GM18951 (cell line): ENCODE measurements around the gene WDPCP.
"Not testable (repeated sequence)": the region's sequence is repeated elsewhere in the genome, so short reads cannot be mapped to it uniquely, and the experiment has no call there.

ENCODE experiments used
- POLR2A ChIP-seq: IDR thresholded peaks from 4 replicates; pipeline ENCODE4 v1.6.1; 2011; ENCODE audit warnings: mild to moderate bottlenecking; ENCODE audit not compliant: insufficient read length, insufficient read depth; ENCODE audit errors: extremely low read depth
- in situ Hi-C: fragments of 300-500 bp; cut with MboI; formaldehyde crosslinking; loops from one replicate; pipeline ENCODE4 v1.12.0; 2022; ENCODE audit warnings: low sequenced_read_pairs, mixed read lengths, inconsistent platforms; ENCODE audit not compliant: unreplicated experiment

WDPCP gene

GRCh38 chr2:63588385-63589147, at the start of gene WDPCP, which contains the start of gene MDH1:
TSS of gene WDPCP (minus strand) at chr2:63588477. CDS start at chr2:63588271, 206 bp downstream.
TSS of gene MDH1 (plus strand) at chr2:63588963. CDS start at chr2:63589044, 81 bp downstream.
- TF ChIP-seq POLR2A = peak; percentile 82
- in situ Hi-C loops = no loop called here

DNA sequence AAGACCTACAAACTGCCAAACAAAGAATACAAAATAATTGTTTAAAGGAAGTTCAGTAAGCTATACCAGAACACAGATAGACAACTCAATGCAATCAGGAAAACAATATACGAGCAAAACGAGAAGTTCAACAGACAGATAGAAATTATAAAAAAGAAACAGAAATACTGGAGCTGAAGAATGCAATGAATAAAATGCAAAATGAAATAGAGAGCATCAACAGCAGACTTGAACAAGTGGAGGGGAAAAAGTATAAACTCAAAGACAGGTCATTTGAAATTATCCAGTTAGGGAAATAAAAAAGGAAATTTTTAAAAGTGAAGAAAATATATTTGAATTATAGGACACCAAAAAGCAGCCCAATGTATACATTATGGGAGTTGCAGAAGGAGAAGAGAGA, 44.1 kb upstream of the WDPCP start:
- TF ChIP-seq POLR2A = no peak
- in situ Hi-C loops = no loop called here

- TF ChIP-seq POLR2A = no peak
Measured at GRCh38 chr2:63631501-63631900, 43.2 kb upstream of the WDPCP start.

DNA sequence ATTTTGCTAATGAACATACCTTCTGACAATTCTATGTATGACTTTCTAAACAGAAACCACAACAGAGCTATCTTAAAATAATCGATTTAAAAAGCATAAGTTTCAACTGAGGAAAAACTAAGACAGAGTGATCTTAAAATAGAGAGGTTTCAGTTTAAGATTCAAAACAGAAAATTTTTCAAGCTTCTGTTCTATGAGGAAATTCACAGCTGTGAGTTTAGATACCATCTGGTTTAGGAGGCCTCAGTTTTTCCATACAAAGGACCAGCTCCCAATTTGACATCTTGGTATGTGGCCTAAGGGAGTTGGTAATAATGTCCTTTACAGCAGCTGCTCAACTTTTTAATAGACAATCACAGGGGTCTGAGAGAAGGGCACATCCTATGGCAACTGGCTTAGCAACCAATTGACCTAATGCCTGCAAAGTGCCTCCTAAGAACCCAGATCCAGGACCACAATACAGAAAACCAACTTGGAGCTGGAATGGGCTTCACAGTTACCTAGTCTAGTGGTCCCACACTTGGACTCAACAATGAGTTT, 40.2 kb upstream of the WDPCP start:
- in situ Hi-C loops = no loop called here
- TF ChIP-seq POLR2A = no peak

More at GRCh38 chr2:63631501-63631900, 43.2 kb upstream of the WDPCP start:
- in situ Hi-C loops = no loop called here

- TF ChIP-seq POLR2A = no peak
- in situ Hi-C loops = no loop called here
Measured at GRCh38 chr2:63627866-63628265, 39.6 kb upstream of the WDPCP start.

DNA sequence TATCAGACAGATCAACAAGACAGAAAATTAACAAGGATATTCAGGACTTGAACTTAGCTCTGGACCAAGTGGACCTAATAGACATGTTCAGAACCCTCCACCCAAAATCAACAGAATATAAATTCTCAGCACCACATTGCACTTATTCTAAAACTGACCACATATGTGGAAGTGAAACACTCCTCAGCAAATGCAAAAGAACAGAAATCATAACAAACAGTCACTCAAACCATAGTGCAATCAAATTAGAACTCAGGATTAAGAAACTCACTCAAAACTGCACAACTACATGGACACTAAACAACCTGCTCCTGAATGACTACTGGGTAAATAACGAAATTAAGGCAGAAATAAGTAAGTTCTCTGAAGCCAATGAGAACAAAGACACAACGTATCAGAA, 35.5 kb upstream of the WDPCP start:
- in situ Hi-C loops = not testable (repeated sequence)

- in situ Hi-C loops = no loop called here
- TF ChIP-seq POLR2A = no peak
Measured at GRCh38 chr2:63622751-63623150, 34.5 kb upstream of the WDPCP start.

- in situ Hi-C loops = no loop called here
- TF ChIP-seq POLR2A = no peak
Measured at GRCh38 chr2:63619328-63619727, 31.1 kb upstream of the WDPCP start.

DNA sequence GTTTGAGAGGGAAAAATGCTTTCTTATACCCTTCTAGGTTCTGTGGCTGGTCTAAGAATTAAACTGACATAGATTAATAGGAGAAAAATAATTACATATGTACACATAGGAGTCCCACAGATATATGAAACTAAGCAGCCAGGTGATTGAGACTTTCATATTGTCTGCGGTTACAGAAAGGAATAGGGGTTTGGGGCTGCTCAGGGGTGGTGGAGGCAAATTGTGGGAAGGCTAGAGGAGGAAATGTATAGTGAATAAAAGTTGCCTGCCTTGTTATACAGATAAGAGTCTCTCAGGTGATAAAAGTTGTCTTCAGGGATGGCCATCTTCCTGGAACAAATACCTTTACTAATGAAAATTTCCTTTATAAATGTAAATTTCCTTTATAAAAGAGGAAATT, 29.1 kb upstream of the WDPCP start:
- no peak for TF ChIP-seq POLR2A
- in situ Hi-C loops = no loop called here

DNA sequence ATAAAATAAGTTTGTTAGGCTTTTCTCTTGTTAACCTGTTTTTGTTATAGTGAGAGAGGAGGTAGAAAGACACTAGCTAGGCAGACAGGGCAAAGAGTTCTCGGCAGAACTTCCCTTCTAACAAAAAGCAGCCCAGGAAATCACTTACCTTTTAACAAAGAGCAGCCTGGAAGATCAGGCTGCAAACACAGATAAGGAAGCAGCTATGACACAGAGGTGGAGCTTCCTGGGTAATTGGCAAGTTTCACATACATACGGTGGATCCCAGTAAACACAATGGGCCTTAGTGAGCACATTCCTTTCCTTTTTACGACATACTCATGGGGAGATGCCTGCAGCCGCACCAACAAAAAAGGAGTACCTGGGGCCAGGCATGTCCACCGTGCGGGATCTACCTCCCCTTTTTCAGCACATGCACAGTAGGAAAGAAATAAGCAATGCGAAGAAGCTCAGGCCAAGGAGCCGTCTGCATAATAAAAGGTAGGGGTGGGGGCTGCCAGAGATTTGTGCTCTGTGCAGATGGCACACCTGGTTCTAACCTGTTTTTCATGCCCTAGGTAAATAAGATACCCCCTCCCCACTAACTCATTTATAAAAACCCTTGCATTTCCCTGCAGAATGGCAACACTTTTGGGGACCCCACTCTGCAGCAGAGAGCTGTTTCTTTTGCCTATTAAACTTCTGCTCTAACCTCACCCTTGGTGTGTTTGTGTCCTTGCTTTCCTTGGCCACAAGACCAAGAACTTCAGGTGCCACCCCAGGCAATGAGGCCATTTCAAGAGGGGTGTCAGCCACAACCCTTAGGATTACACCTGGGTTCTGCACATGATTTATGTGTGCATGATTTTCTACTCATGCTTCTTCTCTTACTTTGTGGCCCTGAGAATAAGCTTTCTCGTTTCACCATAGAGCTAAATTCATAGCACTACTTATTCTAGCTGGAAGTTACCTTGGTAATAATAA, 27.0 kb upstream of the WDPCP start:
- in situ Hi-C loops = no loop called here
- TF ChIP-seq POLR2A = no peak

GRCh38 chr2:63614448-63614968, 26.2 kb upstream of the WDPCP start:
- in situ Hi-C loops = no loop called here
- TF ChIP-seq POLR2A = no peak

DNA sequence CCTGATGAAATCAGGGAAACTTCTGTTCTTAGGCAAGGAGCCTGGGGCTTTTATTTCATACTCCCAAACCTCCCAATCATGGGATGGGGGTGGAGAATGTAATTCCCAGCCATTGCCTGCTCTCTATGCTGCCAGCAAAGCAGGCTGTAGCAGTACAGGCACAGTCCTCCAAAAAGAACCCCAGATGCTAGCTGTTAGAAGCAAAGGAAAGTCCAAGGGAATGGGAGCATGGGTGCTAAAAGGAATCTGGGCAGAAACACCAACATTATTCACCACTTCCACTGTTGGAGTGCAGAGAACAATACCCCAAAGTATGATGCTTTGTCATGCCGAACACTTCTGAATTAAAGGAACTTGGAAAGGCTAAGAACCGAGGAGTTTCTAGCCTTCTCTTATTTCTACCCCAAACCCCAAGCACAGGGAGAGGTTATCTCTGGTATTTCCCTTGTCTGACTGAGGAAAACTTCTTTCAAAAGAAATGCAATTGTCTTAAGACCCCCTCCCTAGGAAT, 25.2 kb upstream of the WDPCP start:
- in situ Hi-C loops = no loop called here
- no peak for TF ChIP-seq POLR2A

- in situ Hi-C loops = no loop called here
Measured at GRCh38 chr2:63610525-63610924, 22.2 kb upstream of the WDPCP start.

GRCh38 chr2:63608865-63609264, 20.6 kb upstream of the WDPCP start:
- in situ Hi-C loops = not testable (repeated sequence)

More at GRCh38 chr2:63610525-63610924, 22.2 kb upstream of the WDPCP start:
- no peak for TF ChIP-seq POLR2A
